Esophagus mucosa (tissue), 1 donor: Measurements from ENCODE around the gene FCGR2B. TPM values are rescaled to one million over a fixed set of nuclear protein-coding genes. Genes with fewer than 3 reads are reported as not detected.
"Not testable (repeated sequence)": the region's sequence is repeated elsewhere in the genome, so short reads cannot be mapped to it uniquely, and the experiment has no call there.

Experiments
- ATAC-seq: fragments of 200-7000 bp; cut with Tn5 transposase; one replicate; pipeline ENCODE4 v1.9.1; 2020
- total RNA-seq: library from RNA; stranded (reverse); gene quantifications from one replicate; pipeline ENCODE4 v1.2.4, GENCODE V29; 2023
- donor health status: DM: yes; HTN: yes; CAD: no.

The FCGR2B gene
- total RNA-seq = 0.80 TPM

GRCh38 chr1:161662684-161663339 is at the start of gene FCGR2B:
TSS of gene FCGR2B (plus strand) at chr1:161663143. CDS start at chr1:161663242, 99 bp downstream.
- peak; percentile 17 for ATAC-seq

DNA sequence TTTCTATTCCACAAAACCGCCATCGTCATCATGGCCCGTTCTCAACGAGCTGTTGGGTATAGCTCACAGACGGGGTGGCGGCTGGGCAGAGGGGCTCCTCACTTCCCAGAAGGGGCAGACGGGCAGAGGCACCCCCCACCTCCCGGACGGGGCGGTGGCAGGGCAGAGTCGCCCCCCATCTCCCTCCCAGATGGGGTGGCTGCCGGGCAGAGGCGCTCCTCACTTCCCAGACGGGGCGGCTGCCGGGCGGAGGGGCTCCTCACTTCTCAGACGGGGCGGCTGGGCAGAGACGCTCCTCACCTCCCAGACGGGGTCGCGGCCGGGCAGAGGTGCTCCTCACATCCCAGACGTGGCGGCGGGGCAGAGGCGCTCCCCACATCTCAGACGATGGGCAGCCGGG is 46.5 kb upstream of the FCGR2B start:
- not testable (repeated sequence) for ATAC-seq

- ATAC-seq = not testable (repeated sequence)
Observed at GRCh38 chr1:161618517-161618916, 44.4 kb upstream of the FCGR2B start.

- not testable (repeated sequence) for ATAC-seq
Observed at GRCh38 chr1:161620399-161620798, 42.5 kb upstream of the FCGR2B start.

GRCh38 chr1:161621181-161622000 is 41.6 kb upstream of the FCGR2B start:
- peak; percentile 87 for ATAC-seq

DNA sequence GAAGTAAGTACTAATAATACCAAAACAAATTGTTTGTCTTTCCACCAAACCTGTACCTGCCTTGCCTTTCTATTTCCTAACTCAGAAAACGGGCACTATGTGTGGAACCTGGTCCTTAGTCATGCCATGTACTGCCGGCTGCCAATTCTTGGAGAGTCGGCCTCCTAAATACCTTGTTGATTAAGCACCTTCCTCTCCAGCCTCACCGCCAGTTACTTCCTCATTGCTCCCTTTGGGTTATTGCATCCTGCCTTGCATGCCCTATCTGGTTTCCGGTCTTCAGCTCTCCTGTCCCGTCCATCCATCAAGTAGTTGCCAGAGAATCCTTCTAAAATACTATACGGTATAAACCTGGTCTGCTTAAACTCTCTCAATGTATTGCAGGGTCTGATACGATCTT is 40.9 kb upstream of the FCGR2B start:
- ATAC-seq = peak; percentile 66

DNA sequence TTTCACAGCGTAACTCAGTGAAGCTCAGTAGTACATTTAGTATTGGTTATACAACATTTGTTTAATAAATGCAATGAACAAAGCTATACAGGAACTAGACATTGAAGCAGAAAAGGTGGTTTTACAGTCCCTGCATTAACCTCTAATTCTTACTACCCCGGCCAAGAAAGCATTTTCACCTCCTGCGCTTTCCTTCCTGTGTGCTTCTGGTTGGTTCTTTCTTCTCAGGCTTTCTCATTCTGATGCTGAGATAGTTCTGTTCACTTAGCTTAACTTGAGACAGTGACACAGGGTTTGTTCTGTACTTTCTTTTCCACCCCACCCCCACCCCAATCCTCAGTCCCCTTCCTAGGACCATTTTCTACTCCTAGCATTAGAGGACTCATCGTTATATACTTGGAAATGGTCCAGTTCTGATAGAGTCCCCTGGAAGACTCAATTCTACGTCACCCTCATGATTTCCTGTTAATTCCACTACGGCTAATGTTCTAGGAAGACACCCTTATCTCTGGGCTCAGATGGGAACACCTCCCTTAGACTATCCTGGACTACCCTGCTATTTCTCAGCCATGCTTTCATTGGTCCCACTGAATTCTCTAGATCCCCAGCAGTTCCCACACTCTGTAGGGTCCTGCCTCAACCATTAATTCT is 39.4 kb upstream of the FCGR2B start:
- not testable (repeated sequence) for ATAC-seq

- ATAC-seq = not testable (repeated sequence)
Observed at GRCh38 chr1:161624605-161625004, 38.3 kb upstream of the FCGR2B start.

GRCh38 chr1:161626445-161627146 is 36.3 kb upstream of the FCGR2B start:
- ATAC-seq = not testable (repeated sequence)

- ATAC-seq = not testable (repeated sequence)
Observed at GRCh38 chr1:161630128-161630742, 32.7 kb upstream of the FCGR2B start.

- no peak for ATAC-seq
Observed at GRCh38 chr1:161631076-161631475, 31.9 kb upstream of the FCGR2B start, which contains the start of gene FCGR3B. TSS of gene FCGR3B (minus strand) at chr1:161631176. CDS start at chr1:161631094, 82 bp downstream.

- not testable (repeated sequence) for ATAC-seq
Observed at GRCh38 chr1:161634993-161635392, 27.9 kb upstream of the FCGR2B start.

GRCh38 chr1:161636189-161636782 is 26.7 kb upstream of the FCGR2B start:
- ATAC-seq = peak; percentile 21

- ATAC-seq = not testable (repeated sequence)
Observed at GRCh38 chr1:161636976-161637375, 26.0 kb upstream of the FCGR2B start.

- ATAC-seq = not testable (repeated sequence)
Observed at GRCh38 chr1:161638251-161638993, 24.5 kb upstream of the FCGR2B start.

DNA sequence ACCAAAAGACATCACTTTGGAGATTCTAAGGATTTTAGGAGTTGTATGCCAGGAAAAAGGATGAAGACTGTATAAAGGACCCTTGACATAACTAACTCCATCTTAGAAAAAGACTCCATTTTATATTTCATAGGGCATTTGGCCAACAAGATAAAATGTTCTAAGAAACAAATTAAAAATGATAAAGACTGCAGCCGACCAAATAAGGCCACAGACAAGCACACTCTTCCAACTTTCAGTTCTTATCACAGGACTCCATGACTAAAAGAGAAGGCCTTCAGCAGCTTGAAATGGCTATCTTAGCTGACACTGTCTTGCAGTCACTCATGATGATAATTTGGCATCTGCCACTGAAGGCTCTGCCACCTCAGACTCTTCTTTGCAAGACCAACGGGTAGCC is 23.7 kb upstream of the FCGR2B start:
- not testable (repeated sequence) for ATAC-seq

- ATAC-seq = peak; percentile 47
Observed at GRCh38 chr1:161642697-161643096, 20.2 kb upstream of the FCGR2B start.

DNA sequence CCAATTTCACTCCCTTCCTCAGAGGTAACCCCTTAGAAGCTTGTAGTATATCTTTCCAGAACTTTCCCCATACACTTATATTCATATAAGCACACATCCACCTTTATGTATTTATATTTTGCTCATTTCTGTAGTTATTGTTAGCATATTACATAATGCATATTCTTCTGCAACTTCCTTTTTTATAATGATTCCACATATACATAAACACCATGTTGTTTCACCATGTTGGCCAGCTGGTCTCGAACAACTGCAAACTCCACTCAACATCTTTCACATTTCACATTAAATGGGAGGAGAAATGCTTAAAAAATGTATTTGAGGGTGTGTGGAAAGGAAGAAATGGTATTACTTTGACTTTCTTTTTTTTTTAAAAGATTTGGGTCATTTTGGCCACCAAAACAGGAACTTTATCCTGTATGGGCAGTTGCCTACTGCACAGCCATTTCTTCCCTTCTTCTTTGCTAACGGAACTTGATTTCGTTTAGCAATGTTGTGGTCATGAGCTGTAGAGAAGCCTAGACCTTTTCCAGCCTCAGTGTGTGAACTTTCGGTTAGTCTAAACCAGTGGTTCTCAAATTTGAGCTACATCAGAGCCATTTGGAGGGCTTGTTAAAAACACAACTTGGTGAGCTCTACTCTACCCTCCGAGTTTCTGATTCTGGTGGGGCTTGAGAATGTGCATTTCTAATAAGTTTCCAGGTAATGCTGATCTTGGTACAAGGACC is 19.3 kb upstream of the FCGR2B start:
- ATAC-seq = not testable (repeated sequence)

DNA sequence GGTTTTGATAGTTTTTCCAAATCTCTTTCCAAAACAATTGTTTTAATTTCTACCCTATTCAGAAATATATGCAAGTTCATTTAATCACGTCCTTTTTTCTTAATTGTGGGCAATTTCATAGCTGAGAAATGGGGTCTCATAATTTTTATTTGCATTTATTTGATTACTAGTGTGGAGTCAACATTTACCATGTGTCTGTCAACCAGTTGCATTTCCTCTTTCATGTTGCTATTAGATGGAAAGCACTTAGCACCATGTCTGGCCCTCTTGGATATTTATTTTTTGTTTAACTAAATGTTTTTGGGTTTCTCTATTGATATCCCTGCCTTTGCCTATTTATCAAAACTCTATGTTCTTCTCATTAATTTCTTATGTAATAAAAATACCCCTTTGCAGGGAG is 18.1 kb upstream of the FCGR2B start:
- not testable (repeated sequence) for ATAC-seq
